HCEC 1CT (cell line): Measurements from ENCODE around the gene CAPRIN1.
"Not testable (repeated sequence)": the region's sequence is repeated elsewhere in the genome, so short reads cannot be mapped to it uniquely, and the experiment has no call there.

Experiments
- DNase-seq: peaks from one replicate; pipeline ENCODE4 v3.0.0-alpha.2; 2017

CAPRIN1 gene

GRCh38 chr11:34094900-34095299, 43.4 kb downstream of the CAPRIN1 start:
- DNase-seq: not testable (repeated sequence)

GRCh38 chr11:34098813-34099212, 47.3 kb downstream of the CAPRIN1 start:
- no peak for DNase-seq

DNA sequence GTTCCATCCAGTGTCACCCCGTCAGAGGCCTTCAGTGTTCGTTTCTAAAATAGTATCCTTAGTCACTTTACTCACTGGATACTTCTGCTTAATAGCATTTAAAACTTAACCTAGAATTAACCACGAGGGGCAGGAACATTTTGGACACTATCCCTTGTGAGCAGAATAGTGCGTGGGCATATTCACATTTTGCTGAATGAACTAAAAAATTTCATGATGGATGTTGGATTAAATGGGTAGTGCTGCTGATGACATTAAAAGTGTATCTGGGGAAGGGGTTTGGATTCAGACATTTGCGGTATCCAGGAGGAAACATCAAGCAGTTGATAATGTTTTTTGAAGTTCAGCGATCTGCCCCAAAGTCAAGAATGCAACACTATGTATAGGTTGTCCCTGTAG, 53.1 kb downstream of the CAPRIN1 start:
- DNase-seq: no peak

DNA sequence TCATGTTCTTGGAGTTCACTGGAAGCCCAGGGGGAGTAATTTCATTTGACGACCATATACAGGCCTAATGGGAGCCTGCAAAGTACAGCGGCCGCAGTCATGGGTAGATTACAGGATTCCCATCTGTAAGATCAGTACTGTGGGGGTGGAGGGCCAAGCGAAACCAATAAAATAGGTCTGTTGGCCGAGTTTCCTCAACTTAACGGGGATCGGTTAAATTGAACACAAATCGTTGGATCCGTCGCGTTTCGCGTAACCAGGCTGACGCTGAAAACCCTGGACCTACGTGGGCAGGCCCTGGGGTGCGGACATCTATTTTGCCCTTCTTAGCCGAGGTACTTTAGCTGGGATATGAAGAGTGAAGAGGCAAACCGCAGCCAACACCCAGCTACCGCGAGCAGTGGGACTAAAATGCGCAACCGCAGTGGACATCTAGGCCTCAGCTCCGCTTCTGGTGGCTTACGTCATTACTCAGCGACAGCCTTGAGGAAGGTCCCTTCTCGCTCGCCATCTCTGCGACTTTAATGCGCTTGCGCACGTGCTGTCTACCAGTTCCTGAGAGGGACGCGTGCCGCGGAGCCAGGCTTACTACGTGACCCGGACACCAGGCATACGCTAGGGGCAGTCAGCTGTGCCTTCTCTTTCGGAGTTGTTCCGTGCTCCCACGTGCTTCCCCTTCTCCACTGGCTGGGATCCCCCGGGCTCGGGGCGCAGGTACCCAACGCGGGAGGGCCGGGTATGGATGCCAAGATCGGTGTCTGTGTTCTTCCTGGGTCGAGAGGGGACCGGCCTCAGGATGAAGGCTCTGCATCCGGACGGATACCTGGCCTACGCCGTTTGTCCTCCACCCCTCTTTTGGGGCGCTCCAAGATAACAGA, 53.8 kb downstream of the CAPRIN1 start, which contains the start of gene NAT10:
NAT10 (plus strand) TSS at position 551 of the 878 bp plus-strand sequence. CDS start 2,597 bp downstream, outside the sequence.
- peak; percentile 99 for DNase-seq

DNA sequence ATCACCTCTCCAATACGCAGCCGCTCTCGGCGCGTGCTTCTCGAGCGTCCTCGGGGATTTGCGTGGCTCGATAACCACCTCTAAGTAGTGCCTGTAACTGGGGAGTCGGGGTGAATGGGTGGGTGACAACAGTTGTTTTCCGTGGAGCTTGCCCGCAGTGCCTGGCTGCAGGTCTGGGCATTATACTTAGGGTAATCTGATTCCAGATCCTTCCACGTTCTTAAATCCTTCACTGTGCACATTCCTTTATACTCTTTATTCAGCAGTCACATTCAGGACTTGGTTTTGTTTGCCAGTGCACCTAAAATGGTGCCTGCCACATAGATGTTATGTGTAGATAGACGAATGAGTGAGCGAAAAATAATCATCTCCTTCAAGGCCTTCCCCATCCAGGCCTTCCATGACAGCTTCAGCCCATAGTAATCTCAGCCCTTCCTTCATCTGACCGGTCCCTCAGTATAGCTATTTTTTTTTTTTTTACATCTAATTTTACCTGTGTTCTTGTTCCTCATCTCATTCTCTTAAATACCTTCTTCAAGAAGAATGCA, 54.5 kb downstream of the CAPRIN1 start:
- DNase-seq: no peak

GRCh38 chr11:34111722-34112270, 60.3 kb downstream of the CAPRIN1 start:
- DNase-seq: no peak

- no peak for DNase-seq
Measured at GRCh38 chr11:34114014-34114413, 62.5 kb downstream of the CAPRIN1 start.

DNA sequence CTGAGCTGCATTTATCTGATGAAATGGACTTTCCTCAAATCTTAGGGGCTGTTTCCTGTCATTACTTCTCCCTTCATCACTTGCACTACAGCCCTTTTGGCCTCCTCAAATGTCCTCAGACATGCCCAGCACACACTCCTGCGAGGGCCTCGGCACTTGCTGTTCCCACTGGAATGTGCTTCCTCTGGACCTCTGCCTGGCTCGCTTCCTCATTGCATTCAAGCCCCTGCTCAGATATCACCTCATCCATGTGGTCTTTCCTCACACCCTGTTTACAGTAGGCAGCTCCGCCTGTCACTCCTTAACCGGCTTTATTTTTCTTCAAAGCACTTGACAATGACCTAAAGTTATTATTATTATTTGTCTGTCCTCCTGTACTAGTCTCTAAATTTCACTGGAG, 62.9 kb downstream of the CAPRIN1 start:
- DNase-seq: no peak

DNA sequence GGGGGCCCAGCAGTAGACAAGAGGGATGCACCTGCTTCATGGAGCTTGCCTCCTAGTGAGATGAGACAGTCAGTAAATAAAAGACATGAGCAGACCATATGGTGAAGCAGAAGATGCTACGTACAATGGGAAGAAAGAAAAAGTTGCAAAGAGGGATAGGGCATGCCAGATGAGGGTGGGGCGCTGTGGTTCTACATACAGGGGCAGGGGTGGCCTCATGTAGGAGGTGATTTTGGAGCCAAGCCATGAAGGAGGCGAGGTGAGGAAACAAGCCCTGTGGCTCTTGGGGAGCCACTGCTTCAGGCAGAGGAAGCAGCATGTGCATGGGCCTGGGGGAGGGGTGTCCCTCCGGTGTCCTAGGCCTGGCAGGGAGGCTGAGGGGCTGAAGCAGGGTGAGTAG, 69.1 kb downstream of the CAPRIN1 start:
- no peak for DNase-seq

GRCh38 chr11:34124885-34125668, 73.5 kb downstream of the CAPRIN1 start:
- DNase-seq: no peak

DNA sequence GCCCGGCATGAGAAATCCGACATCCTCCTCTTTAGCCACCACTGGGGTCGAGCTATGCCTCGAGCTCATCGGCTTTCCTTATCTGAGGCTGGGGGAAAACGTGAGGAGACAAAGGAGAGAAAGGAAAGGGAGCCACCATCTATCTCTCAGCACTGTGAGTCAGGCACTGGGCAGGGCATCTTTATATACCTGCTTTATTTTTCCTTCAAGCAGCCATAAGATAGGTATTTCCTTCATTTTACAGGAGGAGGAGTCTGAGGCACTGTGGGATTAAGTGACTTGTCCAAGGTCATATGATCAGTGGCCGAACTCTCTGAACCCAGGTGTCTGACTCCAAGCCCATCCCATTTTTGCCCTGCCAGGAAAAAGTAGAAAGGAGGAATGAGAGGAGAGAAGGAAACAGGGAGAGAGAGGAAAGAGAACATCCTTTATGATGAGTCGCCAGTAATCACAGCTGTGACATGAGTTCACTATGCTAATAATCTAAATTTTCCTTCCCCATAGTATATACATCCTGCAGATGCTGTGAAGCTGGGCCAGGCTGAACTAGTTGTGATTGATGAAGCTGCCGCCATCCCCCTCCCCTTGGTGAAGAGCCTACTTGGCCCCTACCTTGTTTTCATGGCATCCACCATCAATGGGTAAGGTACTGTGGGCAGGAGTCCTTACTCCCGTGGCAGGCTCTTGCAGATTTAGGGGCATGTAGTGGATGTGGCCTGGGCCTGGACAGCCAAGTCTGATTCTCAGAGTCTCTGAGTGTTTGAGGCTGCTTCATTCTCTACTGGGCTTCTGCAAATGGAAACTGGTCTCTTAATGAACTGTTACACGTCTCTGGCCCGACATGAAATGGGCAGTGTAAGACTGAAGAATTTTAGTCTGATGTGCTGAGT, 75.7 kb downstream of the CAPRIN1 start:
- DNase-seq: peak; percentile 49

GRCh38 chr11:34128824-34129223, 77.3 kb downstream of the CAPRIN1 start:
- DNase-seq: no peak

GRCh38 chr11:34132261-34132965, 80.9 kb downstream of the CAPRIN1 start:
- DNase-seq: no peak

DNA sequence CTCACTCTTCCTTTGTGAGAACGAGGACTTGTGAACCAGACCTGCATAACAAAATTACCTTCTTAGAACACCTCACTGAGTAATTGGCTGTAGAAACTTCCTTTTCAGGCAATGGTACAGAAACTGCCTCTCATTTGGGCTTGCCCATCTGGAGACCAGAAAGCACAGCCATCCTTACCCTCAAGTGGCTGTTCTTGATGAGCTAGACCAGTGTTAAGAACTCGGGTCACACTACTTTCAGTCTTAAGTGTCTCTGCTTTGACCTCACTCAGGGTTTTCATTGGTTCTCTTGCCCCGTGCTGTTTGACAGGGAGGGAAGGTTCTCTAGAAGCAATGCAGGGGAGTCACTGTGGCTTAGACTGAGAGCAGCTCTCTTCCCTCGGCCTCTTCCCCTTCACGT, 83.2 kb downstream of the CAPRIN1 start:
- no peak for DNase-seq

GRCh38 chr11:34135439-34135838, 83.9 kb downstream of the CAPRIN1 start:
- DNase-seq: no peak

DNA sequence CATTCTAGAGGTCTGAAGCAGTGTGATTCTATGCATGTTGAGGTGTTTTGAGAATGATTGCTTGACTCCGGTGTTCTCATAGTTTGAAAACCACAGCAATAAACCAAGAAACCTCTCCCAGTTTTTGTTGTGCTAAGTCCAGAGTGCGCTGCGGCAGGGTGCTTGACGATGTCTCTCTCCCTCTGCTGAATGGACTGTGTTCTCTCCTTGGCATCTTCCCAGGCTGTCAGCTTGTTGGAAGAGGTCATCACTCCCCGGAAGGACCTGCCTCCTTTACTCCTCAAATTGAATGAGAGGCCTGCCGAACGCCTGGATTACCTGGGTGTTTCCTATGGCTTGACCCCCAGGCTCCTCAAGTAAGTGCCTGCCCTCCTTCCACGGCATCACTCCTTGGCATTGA, 84.9 kb downstream of the CAPRIN1 start:
- DNase-seq: no peak

DNA sequence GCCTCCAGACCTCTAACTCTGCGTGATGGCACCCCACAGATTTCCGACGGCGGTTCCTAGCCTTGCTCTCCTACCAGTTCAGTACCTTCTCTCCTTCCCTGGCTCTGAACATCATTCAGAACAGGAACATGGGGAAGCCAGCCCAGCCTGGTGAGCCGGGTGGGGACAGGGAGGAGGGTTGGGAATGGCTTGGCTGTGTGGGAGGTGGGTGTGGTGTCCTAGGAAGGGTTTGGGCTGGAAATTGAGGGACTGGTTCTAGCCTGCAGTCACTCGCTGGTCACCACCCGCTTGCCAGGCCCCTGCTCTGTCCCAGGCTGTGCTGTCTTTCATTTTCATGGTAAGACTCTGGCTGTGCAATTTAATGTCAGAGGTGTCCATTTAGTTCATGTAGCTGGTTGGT, 87.8 kb downstream of the CAPRIN1 start:
- DNase-seq: no peak

- no peak for DNase-seq
Measured at GRCh38 chr11:34140149-34140548, 88.6 kb downstream of the CAPRIN1 start.

GRCh38 chr11:34143048-34143447, 91.5 kb downstream of the CAPRIN1 start:
- DNase-seq: no peak

GRCh38 chr11:34145073-34145472, 93.5 kb downstream of the CAPRIN1 start:
- no peak for DNase-seq

- no peak for DNase-seq
Measured at GRCh38 chr11:34145847-34146381, 94.4 kb downstream of the CAPRIN1 start.
